Iris pigment epithelial cell (primary cell): Measurements from ENCODE around the gene RPE.

ENCODE experiments used
- DNase-seq: peaks from one replicate; pipeline ENCODE4 v3.0.0-alpha.2; 2011; ENCODE audit warnings: low read depth

The RPE gene

GRCh38 chr2:210002158-210003157 lies at the start of gene RPE:
TSS of gene RPE (plus strand) at chr2:210002638. CDS start at chr2:210002662, 24 bp downstream.
- DNase-seq: peak; percentile 95

GRCh38 chr2:209956271-209956670 lies 46.2 kb upstream of the RPE start:
- no peak for DNase-seq

- DNase-seq: no peak
These were observed 44.4 kb upstream of the RPE start for GRCh38 chr2:209958016-209958415.

- DNase-seq: no peak
These were observed 42.4 kb upstream of the RPE start for GRCh38 chr2:209960045-209960444.

DNA sequence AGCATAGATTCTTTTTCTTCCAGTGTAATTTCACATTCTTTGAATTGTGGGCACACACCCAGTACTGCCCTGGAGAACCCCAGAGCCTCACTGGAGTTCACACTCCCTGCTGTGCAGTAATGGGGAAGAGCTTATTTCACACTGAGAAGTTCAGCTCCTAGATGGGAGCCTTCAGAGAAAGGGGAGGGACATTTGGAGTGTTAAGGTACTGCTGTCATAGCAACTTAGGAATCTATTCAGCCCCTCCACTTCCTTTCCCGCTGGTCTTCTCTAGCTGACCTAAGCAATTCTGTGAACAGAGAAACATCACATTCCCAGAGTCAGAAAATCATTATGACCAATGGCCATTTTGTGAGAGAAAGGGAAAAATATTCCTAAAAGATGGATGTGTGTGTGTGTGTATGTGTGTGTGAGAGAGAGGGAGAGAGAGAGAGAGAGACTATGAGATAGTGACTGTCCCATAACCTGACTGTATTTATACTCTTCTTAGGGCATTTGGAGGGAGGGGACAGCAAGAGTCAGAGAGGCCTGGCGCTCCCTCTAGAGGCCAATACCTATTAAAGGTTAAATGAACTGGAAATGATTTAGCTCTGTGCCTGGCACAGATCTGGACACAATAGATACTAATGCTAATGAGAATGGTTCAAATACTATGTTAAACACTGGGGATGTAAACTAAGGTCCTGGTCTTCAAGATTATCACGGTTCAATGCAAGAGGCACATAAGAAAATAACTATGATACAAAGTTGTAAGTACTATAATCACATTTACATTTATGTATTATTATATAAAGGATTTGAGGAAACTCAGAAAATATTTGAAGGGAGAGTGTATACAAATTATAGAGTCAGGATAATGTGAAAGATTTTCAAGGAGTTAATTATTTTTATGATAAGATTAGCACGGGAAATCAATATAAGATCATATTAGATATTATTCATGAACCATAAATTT lies 41.5 kb upstream of the RPE start:
- peak; percentile 60 for DNase-seq

DNA sequence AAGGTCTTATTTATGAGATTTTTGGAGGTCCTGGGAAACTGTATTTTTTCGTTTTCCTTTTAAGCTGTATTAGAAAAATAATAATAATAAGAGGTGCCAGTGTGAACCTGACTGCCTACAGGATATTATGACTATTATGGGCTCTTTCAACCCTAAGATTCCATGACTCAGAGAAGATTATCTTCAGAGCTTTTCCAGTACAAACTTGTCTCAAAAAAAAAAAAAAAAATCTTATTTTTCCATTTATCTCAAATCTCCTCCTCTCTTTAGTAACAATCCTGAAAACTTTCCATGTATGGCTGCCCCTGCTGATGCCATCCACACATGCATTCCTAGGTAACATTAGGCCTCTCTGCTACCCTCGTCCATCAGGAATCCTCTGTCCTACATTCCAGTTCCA lies 36.7 kb upstream of the RPE start:
- DNase-seq: no peak

GRCh38 chr2:209969692-209970091 lies 32.7 kb upstream of the RPE start:
- no peak for DNase-seq

GRCh38 chr2:209970271-209970670 lies 32.2 kb upstream of the RPE start:
- DNase-seq: no peak

DNA sequence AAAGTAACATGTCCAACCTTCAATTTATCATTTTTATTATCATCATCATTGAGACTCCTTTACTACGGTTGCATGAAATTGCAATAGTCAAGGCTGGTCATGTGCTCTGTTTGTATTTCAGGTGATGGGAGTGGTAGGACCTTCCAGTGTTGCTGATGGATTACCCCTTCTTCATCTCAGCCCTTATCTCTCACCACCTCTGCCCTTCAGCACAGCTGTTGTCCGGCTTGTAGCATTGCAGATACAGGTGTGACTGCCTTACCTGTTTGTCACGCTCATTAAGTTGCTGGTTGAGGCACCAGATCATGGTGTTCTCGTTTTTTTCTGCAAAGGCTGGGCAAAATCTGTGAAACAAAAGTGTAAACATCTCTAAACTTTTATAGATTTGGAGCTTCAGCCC lies 31.7 kb upstream of the RPE start:
- DNase-seq: no peak

DNA sequence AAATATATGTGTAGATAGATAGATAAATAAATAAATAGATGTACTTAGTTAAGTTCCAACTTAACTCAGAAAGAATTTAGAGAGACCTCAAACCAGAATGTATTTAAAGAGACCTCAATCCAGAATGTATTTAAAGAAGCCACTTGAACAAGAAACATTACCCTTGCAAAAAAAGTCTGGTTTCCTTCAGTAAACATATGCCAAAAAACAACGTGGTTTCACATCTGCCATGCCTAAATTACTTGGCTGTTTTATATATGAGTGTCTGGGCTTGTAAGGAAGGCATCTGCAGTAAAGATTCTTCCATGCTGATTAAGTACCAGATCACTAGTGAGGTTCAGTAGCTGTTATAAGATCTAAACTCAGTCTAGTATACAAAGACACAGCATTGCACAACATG lies 29.1 kb upstream of the RPE start:
- DNase-seq: no peak

DNA sequence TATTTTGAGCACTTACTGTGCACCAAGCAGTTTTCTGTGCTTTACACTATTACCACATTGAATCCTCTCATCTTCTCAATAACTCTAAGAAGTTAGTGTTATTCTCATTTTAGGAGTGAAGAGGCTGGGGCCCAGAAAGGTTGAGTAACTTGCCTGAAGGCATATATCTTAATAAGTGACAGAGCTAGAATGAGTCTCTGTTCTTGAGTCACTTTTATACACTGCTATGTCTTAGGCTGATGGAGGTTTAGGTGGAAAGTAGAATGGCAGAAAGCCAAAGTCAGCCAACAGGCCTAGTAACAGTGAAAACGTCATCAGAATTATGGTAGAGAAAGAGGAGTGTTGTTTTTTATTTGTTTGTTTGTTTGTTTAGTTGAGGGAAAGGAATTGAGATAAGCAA lies 27.9 kb upstream of the RPE start:
- no peak for DNase-seq

DNA sequence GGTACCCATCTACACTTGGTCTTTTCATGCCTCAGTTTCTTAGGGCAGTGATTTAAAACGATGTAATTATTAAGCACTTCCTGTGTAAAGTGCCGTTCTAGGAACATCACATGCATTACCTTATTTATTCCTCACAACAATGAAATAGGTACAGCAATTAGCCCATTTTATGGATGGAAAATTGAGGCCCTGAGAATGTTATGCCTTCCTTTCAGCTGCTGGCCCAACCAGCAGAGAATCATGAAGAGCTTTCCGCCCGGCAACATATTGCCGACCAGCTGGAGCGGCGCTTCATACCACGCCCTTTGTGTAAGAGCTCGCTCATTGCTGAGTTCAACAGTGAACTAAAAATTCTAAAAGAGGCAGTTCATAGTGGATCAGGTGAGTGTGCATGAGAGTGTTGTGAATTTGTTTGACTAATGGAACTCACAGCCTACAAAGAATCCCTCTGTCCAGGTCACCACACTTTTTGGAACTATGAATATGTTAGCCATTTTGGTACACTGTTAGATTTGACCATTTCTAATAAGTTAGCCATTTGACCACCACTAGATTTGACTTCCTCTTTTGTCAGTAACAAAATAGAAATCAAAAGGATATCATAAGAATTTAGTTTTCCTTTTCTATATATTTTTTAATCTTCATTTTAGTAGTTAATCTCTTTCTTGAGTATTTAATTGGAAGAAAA lies 25.6 kb upstream of the RPE start:
- DNase-seq: no peak

- DNase-seq: peak; percentile 41
These were observed 24.8 kb upstream of the RPE start for GRCh38 chr2:209977386-209978239.

DNA sequence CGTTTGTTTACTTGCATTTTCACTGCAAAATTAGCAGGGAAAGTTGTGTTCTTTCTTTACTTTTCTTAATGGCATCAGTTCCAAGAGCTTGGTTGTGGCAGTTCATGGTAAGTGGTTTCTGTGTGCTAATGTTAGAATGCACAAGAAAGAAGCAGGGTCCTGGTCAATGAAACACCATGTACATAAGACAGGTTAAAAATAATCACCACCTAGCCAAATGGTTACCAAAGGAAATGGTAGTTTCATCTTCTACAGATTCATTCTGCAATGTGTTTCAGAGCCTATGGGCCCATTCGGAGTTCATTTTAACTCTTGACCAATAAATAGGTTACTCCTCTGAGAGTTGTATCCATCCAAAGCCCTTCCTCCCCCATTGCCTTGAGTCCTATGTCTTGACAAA lies 18.1 kb upstream of the RPE start:
- DNase-seq: no peak

- DNase-seq: no peak
These were observed 16.6 kb upstream of the RPE start for GRCh38 chr2:209985874-209986273.

- no peak for DNase-seq
These were observed 16.0 kb upstream of the RPE start for GRCh38 chr2:209986415-209986814.

DNA sequence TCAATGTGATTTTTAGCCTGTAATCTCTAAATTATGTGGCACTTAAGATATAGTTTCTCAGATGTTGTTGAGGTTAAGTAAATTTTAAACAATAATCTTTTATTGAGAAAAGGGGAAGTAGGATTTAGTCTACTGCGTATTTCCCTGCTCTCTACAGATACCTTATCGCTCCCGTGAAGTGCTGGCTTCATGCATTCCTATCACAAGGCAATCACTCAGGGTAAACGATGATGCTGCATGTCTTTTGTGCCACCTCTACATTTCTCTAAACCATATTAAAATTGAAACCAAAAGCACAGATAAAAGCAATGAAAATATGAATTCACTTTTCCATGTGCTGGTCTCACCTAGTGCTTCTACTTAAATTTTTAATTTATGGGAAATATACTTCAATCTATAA lies 14.4 kb upstream of the RPE start:
- DNase-seq: no peak

- DNase-seq: no peak
These were observed 11.6 kb upstream of the RPE start for GRCh38 chr2:209990838-209991237.

DNA sequence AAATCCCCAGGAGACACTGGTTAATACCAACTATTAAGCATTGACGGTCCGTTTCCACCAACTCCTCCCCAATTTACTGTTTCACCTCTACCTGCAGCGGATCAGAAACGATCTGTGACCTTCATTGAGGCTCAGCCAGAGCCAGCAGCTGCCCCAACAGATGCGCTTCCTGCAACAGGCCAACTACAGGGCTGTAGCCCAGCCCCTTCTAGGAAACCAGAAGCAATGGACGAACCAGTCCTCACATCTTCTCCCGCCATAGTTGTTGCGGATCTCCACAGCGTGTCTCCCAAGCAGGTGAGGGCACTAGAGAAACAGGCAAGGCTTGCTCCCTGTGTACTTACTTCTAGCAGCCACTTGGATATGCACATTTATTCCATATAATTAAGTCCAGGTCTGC lies 8.5 kb upstream of the RPE start:
- no peak for DNase-seq

GRCh38 chr2:209998596-209998995 lies 3.8 kb upstream of the RPE start:
- no peak for DNase-seq
